NOMO-1 treated with DMSO at 0.1 percent for 48 hours (cell line): ENCODE measurements around the gene NOP56.

ENCODE experiments used
- DNase-seq: peaks from one replicate; lab custom pipeline; 2025; ENCODE audit not compliant: unreplicated experiment; lab: John Stamatoyannopoulos, UW

NOP56 gene

GRCh38 chr20:2651772-2652723 lies at the start of gene NOP56:
Gene NOP56 (plus strand): TSS chr20:2652632. CDS start chr20:2652661, 29 bp downstream.
- peak; percentile 76 for DNase-seq

GRCh38 chr20:2602746-2603145 lies 49.7 kb upstream of the NOP56 start:
- no peak for DNase-seq

GRCh38 chr20:2603816-2604505 lies 48.5 kb upstream of the NOP56 start:
- no peak for DNase-seq

GRCh38 chr20:2604506-2604835 lies 48.0 kb upstream of the NOP56 start:
- no peak for DNase-seq

GRCh38 chr20:2606507-2607006 lies 45.9 kb upstream of the NOP56 start:
- DNase-seq: no peak

- no peak for DNase-seq
Measured at GRCh38 chr20:2610326-2610725, 42.1 kb upstream of the NOP56 start.

GRCh38 chr20:2610941-2611720 lies 41.3 kb upstream of the NOP56 start:
- no peak for DNase-seq

GRCh38 chr20:2612073-2612472 lies 40.4 kb upstream of the NOP56 start:
- DNase-seq: no peak

GRCh38 chr20:2616634-2617033 lies 35.8 kb upstream of the NOP56 start:
- no peak for DNase-seq

- DNase-seq: no peak
Measured at GRCh38 chr20:2617099-2617714, 35.2 kb upstream of the NOP56 start.

- DNase-seq: no peak
Measured at GRCh38 chr20:2618815-2619214, 33.6 kb upstream of the NOP56 start.

- no peak for DNase-seq
Measured at GRCh38 chr20:2619337-2619736, 33.1 kb upstream of the NOP56 start.

- DNase-seq: no peak
Measured at GRCh38 chr20:2619961-2620595, 32.4 kb upstream of the NOP56 start.

GRCh38 chr20:2624190-2624589 lies 28.2 kb upstream of the NOP56 start:
- no peak for DNase-seq

GRCh38 chr20:2625062-2625461 lies 27.4 kb upstream of the NOP56 start:
- DNase-seq: no peak

GRCh38 chr20:2626853-2627541 lies 25.4 kb upstream of the NOP56 start:
- no peak for DNase-seq

GRCh38 chr20:2631228-2631627 lies 21.2 kb upstream of the NOP56 start:
- DNase-seq: no peak

- no peak for DNase-seq
Measured at GRCh38 chr20:2633381-2633780, 19.1 kb upstream of the NOP56 start.

GRCh38 chr20:2637246-2637645 lies 15.2 kb upstream of the NOP56 start:
- no peak for DNase-seq

- no peak for DNase-seq
Measured at GRCh38 chr20:2640260-2640659, 12.2 kb upstream of the NOP56 start.
